ENCODE data around the gene C1orf226. TPM values are rescaled to one million over a fixed set of nuclear protein-coding genes. Genes with fewer than 3 reads are reported as not detected.

C1orf226 gene
- total and polyA plus RNA-seq, 10 of the 15 experiments (the other 5 are each of a cell fraction or from before 2014, with no cell fraction given) = not detected

DNA sequence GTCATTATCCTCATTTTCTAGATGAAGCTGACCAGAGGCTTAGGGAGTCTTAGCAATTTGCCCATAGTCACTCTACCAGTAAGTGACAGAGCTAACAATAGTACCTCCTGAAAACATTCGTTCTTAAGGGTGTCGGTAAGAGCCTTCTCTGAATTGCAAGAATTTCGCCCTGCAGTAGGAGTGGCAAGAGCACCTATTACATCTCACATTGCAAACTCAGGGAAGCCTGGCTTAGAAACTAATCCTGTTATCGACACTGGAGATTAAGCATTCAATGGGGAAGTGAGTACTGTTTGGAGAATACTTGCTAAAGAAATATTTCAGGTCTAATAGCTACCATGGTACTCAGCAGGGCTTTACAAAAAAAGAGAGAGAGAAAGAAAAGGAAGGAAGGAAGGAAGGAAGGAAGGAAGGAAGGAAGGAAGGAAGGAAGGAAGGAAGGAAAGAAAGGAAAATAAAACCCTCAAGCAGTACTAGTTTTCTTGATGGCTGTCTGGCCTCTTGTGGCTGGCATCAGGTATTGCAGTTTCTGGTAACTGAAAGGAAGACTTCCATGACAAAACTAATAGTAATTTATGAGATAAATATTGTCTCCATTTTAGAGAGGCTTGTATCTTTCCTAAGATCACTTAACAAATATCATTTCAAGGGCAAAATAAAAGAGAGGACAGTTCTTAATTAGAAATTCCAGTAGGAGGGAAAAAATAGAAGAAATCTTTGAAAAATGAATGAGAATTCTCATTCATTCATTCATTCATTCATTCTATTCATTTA is 10.4 kb downstream of the C1orf226 start:
- no peaks in the 10 kb centered on the region for H3K36me3 ChIP-seq (ENCODE audit: control insufficient read depth in 2 of 2, insufficient read depth in 2 of 2, low read length in 1 of 2)
- ChIA-PET RAD21 (ENCODE audit: unreplicated experiment) (interaction anchor here (0.6 to 6.4 kb wide), 6 partner anchors 10 to 336 kb away, joined by 3 to 83 read pairs (median 5); no protein-coding TSS in a partner anchor), SMC1A (ENCODE audit: uncharacterized antibody, unreplicated experiment) (interaction anchor here (0.6 to 6.4 kb wide), 9 partner anchors 16 to 355 kb away, joined by 3 to 84 read pairs (median 6); no protein-coding TSS in a partner anchor), POLR2A (no interaction called here), CTCF (interaction anchor here (0.6 to 6.9 kb wide), 14 partner anchors 12 to 644 kb away, joined by 3 to 126 read pairs (median 4); partner anchors contain the start of gene C1orf226)
- intact Hi-C loops (cut with micrococcal nuclease; ENCODE audit: unreplicated experiment) = loop anchor here (1.0 to 5.0 kb wide), 3 partner anchors 35 to 336 kb away; no protein-coding TSS in a partner anchor
- in situ Hi-C loops (cut with MboI) = loop anchor here (5.0 kb wide), 1 partner anchor 335 kb away; no protein-coding TSS in a partner anchor
- DNase-seq (ENCODE audit: low read depth, low spot score) (no peak), ATAC-seq (peak; percentile 66), FAIRE-seq (no peak)
- H3K9ac ChIP-seq (ENCODE audit: control insufficient read depth, insufficient read depth, low read length) = no peak overlapping the region
- no peaks in the 10 kb centered on the region for H3K9me3 ChIP-seq (replicated peaks; ENCODE audit: control insufficient read depth, insufficient read depth, low read length)
- H3K79me2 ChIP-seq (ENCODE audit: control insufficient read depth, insufficient read depth, low read length) = no peaks in the 10 kb centered on the region
- no peak overlapping the region for H3K27ac ChIP-seq (ENCODE audit: control insufficient read depth, insufficient read depth)
- H3K27me3 ChIP-seq (replicated peaks in 1 of 2; ENCODE audit: control insufficient read depth in 2 of 2, insufficient read depth in 2 of 2, low read length in 1 of 2) = peaks cover 0 to 5% of the 10 kb centered on the region in 2 experiments; a peak in 2 of 4 replicates
- BruUV-seq (replicated peaks) = no TSS peak
- no peak overlapping the region for H3K4me3 ChIP-seq
- WGBS (ENCODE audit: insufficient coverage, insufficient replicate concordance, low lambda C conversion rate, missing lambda C conversion rate) = 46% methylated on average over 4 of the region's 4 CpGs
- H3K4me2 ChIP-seq (ENCODE audit: control insufficient read depth, insufficient read depth) = no peak overlapping the region
- 0 out of 2 replicates have a peak, but pooled peaks cover 4% of the 10 kb centered on the region for H3K4me1 ChIP-seq (ENCODE audit: control insufficient read depth, insufficient read depth, low read length)
- H4K20me1 ChIP-seq (ENCODE audit: control insufficient read depth, insufficient read depth) = no peaks in the 10 kb centered on the region
- no peak overlapping the region for H2AFZ ChIP-seq (ENCODE audit: control insufficient read depth, low read depth, low read length)
- TF ChIP-seq IKZF1 (conservative IDR thresholded peaks at IDR 0.05) = peak; percentile 69
- TF ChIP-seq NBN (IDR thresholded peaks at IDR 0.05) = peak; percentile 40; the same call in 1 of the 2 replicates
- TF ChIP-seq SPI1 (IDR thresholded peaks at IDR 0.05; ENCODE audit: borderline replicate concordance, insufficient read depth, low read depth, low read length) = peak; percentile 34; the same call in 1 of the 2 replicates
- TF ChIP-seq ZNF24 (IDR thresholded peaks at IDR 0.05) = peak; percentile 92
- no peak for TF ChIP-seq ESRRA (IDR thresholded peaks at IDR 0.05; ENCODE audit: low read length)
- TF ChIP-seq IKZF2 (IDR thresholded peaks at IDR 0.05) = no peak
- no peak for TF ChIP-seq EZH2 (IDR thresholded peaks at IDR 0.05; ENCODE audit: borderline replicate concordance, control insufficient read depth, low read depth, low read length)
- TF ChIP-seq YY1 (IDR thresholded peaks at IDR 0.05; ENCODE audit: low read depth, low read length) = 0 out of 2 replicates have a peak, but pooled peaks have one; percentile 30
- peak in 1 of 2 experiments; percentile 95; a peak in 2 of 4 replicates for TF ChIP-seq ETV6 (conservative IDR thresholded peaks at IDR 0.05 in 1 of 2, IDR thresholded peaks at IDR 0.05 in 1 of 2; ENCODE audit: borderline replicate concordance in 1 of 2, low read depth in 1 of 2)
- 0 out of 2 replicates have a peak, but pooled peaks have one; percentile 15 for TF ChIP-seq RAD51 (IDR thresholded peaks at IDR 0.05)
- TF ChIP-seq SMC3 (IDR thresholded peaks at IDR 0.05; ENCODE audit: borderline replicate concordance, low read length) = peak; percentile 84
- TF ChIP-seq YBX1 (IDR thresholded peaks at IDR 0.05) = 0 out of 2 replicates have a peak, but pooled peaks have one; percentile 35
- no peak for TF ChIP-seq SMAD1 (IDR thresholded peaks at IDR 0.05; ENCODE audit: low read depth, partially characterized antibody)
- TF ChIP-seq ATF7 (IDR thresholded peaks at IDR 0.05; ENCODE audit: low read depth) = peak; percentile 61
- peak; percentile 18; the same call in 1 of the 2 replicates for TF ChIP-seq MTA2 (IDR thresholded peaks at IDR 0.05; ENCODE audit: low read depth)
- TF ChIP-seq, protein P1, sequence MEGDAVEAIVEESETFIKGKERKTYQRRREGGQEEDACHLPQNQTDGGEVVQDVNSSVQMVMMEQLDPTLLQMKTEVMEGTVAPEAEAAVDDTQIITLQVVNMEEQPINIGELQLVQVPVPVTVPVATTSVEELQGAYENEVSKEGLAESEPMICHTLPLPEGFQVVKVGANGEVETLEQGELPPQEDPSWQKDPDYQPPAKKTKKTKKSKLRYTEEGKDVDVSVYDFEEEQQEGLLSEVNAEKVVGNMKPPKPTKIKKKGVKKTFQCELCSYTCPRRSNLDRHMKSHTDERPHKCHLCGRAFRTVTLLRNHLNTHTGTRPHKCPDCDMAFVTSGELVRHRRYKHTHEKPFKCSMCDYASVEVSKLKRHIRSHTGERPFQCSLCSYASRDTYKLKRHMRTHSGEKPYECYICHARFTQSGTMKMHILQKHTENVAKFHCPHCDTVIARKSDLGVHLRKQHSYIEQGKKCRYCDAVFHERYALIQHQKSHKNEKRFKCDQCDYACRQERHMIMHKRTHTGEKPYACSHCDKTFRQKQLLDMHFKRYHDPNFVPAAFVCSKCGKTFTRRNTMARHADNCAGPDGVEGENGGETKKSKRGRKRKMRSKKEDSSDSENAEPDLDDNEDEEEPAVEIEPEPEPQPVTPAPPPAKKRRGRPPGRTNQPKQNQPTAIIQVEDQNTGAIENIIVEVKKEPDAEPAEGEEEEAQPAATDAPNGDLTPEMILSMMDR (IDR thresholded peaks at IDR 0.05 in 2 of 3, conservative IDR thresholded peaks at IDR 0.05 in 1 of 3; ENCODE audit: control insufficient read depth in 2 of 3, extremely low read depth in 1 of 3, insufficient read depth in 1 of 3, low read depth in 3 of 3, low read length in 3 of 3) = peak; percentile 71 to 75 (median 74)
- peak; percentile 77 for TF ChIP-seq RAD21 (IDR thresholded peaks at IDR 0.05; ENCODE audit: insufficient read depth, low read depth, low read length)
- TF ChIP-seq EP300 (IDR thresholded peaks at IDR 0.05; ENCODE audit: borderline replicate concordance in 1 of 2, control insufficient read depth in 1 of 2, low read depth in 2 of 2, low read length in 2 of 2) = no peak
- TF ChIP-seq, protein P2, sequence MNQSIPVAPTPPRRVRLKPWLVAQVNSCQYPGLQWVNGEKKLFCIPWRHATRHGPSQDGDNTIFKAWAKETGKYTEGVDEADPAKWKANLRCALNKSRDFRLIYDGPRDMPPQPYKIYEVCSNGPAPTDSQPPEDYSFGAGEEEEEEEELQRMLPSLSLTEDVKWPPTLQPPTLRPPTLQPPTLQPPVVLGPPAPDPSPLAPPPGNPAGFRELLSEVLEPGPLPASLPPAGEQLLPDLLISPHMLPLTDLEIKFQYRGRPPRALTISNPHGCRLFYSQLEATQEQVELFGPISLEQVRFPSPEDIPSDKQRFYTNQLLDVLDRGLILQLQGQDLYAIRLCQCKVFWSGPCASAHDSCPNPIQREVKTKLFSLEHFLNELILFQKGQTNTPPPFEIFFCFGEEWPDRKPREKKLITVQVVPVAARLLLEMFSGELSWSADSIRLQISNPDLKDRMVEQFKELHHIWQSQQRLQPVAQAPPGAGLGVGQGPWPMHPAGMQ (IDR thresholded peaks at IDR 0.05; ENCODE audit: borderline replicate concordance) = no peak
- TF ChIP-seq ZNF207 (IDR thresholded peaks at IDR 0.05; ENCODE audit: borderline replicate concordance) = no peak
